Measurements from ENCODE around the gene SFXN3.

SFXN3 gene

DNA sequence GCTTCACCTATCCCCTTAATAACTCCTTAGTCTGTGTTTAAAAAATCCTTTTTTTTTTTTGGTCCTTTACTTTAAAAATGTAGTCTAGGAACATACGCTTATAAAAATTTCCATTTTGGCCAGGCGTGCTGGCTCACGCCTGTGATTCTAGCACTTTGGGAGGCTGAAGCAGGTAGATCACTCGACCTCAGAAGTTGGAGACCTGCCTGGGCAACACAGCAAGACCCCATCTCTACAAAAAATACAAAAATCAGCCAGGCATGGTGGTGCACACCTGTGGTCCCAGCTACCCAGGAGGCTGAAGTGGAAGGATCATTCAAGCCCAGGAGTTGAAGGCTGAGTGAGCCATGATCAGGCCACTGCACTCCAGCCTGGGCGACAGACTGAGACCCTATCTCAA is 45.6 kb downstream of the SFXN3 start:
- no peak for DNase-seq

DNA sequence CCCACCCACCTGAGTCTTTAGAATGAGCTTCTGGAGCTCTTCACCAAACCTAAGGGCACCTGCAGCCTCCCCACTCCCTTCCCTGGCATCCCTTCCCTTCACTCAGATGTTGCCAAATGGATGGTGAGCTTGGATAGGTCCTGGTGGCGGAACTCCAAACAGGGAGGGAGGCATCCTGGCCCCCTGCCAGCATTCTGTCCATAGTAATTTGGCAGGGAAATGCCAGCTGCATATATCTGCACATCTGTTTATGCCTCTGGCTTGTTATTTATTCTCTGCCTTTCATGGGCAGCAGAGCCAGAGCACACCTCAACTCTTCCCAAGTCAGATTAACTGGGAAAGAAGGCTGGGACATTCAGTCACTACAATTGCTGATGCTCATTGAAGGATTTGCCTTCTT is 48.8 kb downstream of the SFXN3 start:
- no peak for DNase-seq

DNA sequence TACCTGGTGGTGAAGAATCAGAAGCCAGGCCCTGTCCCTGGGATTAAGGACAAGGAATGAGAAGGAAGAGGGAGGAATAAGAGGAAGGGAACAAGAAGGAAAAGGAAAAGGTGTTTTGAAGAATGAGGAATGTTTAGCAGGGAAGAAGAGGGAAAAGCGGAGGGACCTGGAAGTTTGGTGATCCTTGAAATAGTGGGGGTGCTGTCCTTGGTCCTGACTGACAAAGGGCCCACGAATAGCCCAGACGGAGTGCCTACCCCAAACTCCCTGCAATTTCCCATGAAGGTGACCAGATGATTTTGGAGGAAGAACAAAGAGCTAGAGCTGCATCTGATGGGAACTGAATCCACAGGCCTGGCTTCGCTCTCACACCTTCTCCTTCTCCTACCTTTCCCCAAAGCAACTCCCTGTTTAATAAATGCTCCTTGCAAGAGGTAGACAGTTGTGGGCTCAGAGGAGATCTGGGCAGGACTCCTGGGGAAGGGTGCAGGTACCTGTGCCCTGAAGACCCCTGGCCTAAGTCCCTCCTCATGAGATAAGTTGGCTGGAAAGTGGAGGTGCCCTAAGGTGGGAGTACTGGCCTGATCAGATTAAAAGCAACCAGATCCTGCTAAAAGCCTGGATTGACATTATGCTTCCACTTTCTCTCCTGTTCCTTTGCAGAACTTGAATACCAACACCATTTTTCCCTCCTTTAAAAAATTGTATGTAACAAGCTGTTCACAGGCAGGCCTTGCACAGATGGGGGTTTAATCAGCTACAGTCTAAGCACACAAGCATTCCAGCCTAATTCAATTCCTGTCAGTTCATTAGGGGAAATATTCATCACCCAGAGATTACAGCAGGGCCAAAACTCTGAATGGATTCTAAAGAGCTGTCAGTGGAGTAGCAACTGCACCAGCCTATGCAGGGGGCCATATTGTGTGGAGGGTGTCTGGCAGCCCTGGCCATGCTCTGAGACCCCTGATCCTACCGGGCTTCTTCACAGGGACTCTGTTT is 50.2 kb downstream of the SFXN3 start:
- DNase-seq: no peak

DNA sequence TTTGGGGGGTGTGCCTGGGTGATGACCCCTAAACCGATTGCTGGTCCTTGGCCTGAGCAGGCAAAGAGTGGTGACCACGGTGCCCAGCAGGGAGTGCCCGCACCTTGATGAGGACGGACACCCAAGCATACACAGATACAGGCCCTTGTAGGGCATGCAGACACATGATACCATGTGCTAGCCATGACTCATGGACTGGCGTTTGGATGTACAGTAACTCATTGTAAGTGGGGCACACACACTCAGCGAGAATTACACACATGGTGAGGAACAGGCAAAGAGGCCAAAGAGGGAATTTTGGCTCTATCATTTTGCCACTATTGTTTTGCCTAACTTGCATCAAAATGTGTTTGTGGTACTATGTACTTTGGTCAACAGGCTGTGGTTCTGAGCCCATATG is 54.8 kb downstream of the SFXN3 start:
- DNase-seq: no peak

DNA sequence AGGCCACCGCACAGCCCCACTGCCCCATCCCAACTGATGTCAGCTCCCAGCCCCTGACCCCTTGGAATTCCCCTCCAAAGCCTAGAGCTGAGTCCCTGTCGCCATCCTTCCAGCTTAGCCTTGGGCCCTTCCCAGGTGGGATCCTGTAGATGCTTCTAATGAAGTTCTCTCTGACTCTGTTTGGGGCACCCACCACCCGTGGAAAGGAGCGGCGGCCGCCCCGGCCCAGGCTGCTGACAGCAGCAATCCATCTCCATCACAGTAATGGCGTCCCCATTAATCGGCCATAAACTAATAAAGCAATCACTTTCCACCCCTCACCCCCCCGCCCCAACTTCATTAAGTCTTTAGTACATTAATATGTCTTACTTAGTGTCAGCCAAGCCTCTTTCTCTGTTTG is 56.3 kb downstream of the SFXN3 start:
- DNase-seq: no peak

DNA sequence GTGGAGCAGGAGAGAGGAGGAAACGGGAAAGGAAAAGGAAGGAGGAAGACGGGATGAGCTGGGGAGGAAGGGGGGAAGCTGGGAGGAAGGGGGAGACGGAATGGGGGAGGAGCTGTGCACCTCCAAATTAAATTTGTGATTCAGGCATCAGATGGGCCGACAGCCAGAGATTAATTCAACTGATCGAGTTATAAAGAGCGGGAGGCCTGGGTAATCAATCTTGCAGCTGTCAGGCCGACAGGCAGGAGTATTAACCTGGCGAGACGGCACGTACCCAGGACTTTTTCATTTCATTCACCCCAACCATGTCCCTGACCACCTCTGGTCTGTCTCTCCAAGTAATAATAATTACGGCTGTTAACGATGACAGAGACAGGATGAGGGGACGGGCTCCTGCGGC is 56.9 kb downstream of the SFXN3 start:
- no peak for DNase-seq

DNA sequence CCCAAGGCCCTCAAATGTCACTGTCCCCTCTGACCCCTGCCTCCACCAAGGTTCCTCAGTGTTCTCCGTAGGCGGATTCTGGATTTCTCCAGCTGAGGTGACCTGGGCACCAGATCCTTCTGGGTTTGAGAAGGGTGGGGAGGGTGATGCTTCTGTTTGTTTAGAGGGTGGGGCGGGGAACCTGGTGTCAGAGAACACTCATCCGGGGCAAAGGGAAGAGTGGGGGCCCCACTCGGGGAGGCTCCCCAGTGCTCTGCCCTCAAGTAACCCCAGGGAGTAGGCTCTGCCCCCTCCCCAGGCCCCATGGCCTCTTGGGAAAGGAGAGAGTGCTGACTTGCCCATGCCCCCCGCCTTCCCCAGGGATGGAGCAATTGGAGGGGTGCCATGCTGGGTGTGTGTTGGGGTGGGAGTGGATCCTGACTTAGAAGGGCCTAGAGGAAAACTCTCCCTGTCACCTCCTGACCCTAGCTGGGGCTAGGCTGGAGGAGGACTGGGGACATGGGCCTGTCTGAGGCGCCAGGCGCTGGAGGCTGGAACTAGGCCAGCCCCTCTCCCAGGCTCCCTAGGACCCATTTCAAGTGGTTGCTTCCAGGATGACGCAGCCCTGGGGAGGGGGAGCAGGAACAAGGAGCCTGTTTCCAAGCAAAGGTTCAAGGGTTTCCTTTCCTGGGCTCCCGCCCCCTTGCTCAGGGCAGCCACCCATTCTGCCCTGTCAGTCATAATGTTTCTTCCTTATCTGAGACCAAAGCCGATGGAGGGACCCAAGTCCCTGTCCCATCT is 58.7 kb downstream of the SFXN3 start:
- no peak for DNase-seq

DNA sequence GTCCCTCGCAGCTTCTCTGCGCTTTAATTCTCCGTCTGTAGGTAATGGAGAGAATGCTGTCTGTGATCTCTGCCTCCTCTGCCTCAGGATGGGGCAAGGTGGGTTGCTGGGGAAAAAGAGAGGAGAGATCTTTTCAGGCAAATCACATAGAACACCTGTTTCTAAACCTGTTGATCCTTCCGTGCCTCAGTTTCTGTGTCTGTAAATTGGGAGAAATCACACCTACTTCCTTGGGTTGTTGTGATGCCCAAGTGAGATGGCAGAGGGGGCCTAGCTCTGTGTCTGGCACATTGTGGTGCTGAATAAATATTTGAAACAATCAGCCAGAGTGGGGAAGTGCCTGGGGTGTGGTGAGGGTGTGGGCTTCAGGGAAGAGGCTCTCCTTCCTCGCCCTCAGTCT is 59.6 kb downstream of the SFXN3 start:
- no peak for DNase-seq

All from C1 segment of cervical spinal cord (tissue), 14 donors.